Activated CD8-positive, alpha-beta T cell treated with anti-CD3 and anti-CD28 coated beads for 36 hours (primary cell): ENCODE results near the gene ATAD3C. TPM values are rescaled to one million over a fixed set of nuclear protein-coding genes. Genes with fewer than 3 reads are reported as not detected.
"Not testable (repeated sequence)": the region's sequence is repeated elsewhere in the genome, so short reads cannot be mapped to it uniquely, and the experiment has no call there.

ENCODE experiments used
- ATAC-seq: fragments of 200-7000 bp; cut with Tn5 transposase; one replicate; pipeline ENCODE4 v1.10.0; 2021; ENCODE audit warnings: mild to moderate bottlenecking, moderate library complexity
- CTCF ChIA-PET: fragments of 350-600 bp; sonication (Branson Sonifier 250); formaldehyde crosslinking; loops from one replicate; lab custom pipeline; 2021; ENCODE audit warnings: antibody characterized with exemption; lab: Charles Lee
- POLR2A ChIA-PET: fragments of 350-600 bp; sonication (Branson Sonifier 250); formaldehyde crosslinking; loops from one replicate; lab custom pipeline; 2021; ENCODE audit warnings: antibody characterized with exemption; lab: Charles Lee
- DNase-seq: peaks from one replicate; pipeline ENCODE4 v3.0.0-alpha.2; 2020
- H3K27ac Mint-ChIP-seq: one replicate; pipeline ENCODE4 v1.8.0; 2021; ENCODE audit warnings: mild to moderate bottlenecking, mixed read lengths
- H3K27me3 Mint-ChIP-seq: one replicate; pipeline ENCODE4 v1.8.0; 2021; ENCODE audit warnings: mixed read lengths
- H3K36me3 Mint-ChIP-seq: one replicate; pipeline ENCODE4 v1.8.0; 2021; ENCODE audit warnings: low read depth, mixed read lengths
- H3K4me1 Mint-ChIP-seq: one replicate; pipeline ENCODE4 v1.8.0; 2021; ENCODE audit warnings: low read depth, mixed read lengths
- H3K4me3 Mint-ChIP-seq: one replicate; pipeline ENCODE4 v1.8.0; 2021; ENCODE audit warnings: mild to moderate bottlenecking, moderate library complexity, mixed read lengths
- H3K9me3 Mint-ChIP-seq: one replicate; pipeline ENCODE4 v1.8.0; 2021; ENCODE audit warnings: mixed read lengths
- intact Hi-C: fragments of 100-400 bp; cut with micrococcal nuclease; formaldehyde crosslinking; loops from one replicate; pipeline ENCODE4 v1.10.0; 2022
- total RNA-seq, 2 experiments: library from RNA; stranded (reverse); gene quantifications; one replicate each; pipeline ENCODE4 v1.2.3, GENCODE V29; 2021
- TF ChIP-seq, protein P1 (sequence below): fragments of 200-600 bp; IDR thresholded peaks from one replicate; pipeline ENCODE4 v1.8.0; 2022; ENCODE audit warnings: antibody characterized with exemption, mild to moderate bottlenecking

Gene ATAD3C
- total RNA-seq, 2 experiments from 2014 or later, result 0.99 to 1.8 TPM

DNA sequence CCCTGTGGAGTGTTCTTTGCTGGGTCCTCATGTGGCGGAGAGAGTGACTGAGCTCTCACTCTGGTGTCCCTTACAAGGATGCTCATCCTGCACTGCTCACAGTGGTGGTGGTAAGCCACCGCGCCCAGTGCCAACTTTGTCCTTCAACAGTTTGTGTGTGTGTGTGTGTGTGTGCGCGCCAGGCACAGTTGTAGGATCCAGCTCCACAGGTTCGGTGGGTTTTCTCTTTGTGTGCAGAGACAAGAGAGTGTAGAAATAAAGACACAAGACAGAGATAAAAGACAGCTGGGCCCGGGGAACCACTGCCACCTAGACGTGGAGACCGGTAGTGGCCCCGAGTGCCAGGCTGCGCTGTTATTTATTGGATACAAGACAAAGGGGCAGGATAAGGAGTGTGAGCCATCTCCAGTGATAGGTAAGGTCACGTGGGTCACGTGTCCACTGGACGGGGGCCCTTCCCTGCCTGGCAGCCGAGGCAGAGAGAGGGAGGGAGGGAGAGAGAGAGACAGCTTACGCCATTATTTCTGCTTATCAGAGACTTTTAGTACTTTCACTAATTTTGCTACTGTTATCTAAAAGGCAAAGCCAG lies 55.4 kb downstream of the ATAD3C start:
- ChIA-PET CTCF (interaction anchor here (0.8 to 2.1 kb wide), 10 partner anchors 11 to 158 kb away, joined by 3 to 10 read pairs (median 4); partner anchors contain the start of genes AURKAIP1 and CCNL2), POLR2A (interaction anchor here (0.6 to 1.4 kb wide), 7 partner anchors 9 to 182 kb away, joined by 3 to 5 read pairs (median 3); partner anchors contain the start of gene CCNL2)
- H3K4me3 Mint-ChIP-seq, result peak overlapping the region; percentile 41
- TF ChIP-seq, protein P1, sequence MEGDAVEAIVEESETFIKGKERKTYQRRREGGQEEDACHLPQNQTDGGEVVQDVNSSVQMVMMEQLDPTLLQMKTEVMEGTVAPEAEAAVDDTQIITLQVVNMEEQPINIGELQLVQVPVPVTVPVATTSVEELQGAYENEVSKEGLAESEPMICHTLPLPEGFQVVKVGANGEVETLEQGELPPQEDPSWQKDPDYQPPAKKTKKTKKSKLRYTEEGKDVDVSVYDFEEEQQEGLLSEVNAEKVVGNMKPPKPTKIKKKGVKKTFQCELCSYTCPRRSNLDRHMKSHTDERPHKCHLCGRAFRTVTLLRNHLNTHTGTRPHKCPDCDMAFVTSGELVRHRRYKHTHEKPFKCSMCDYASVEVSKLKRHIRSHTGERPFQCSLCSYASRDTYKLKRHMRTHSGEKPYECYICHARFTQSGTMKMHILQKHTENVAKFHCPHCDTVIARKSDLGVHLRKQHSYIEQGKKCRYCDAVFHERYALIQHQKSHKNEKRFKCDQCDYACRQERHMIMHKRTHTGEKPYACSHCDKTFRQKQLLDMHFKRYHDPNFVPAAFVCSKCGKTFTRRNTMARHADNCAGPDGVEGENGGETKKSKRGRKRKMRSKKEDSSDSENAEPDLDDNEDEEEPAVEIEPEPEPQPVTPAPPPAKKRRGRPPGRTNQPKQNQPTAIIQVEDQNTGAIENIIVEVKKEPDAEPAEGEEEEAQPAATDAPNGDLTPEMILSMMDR, result peak; percentile 67
- peak; percentile 87 for ATAC-seq
- H3K4me1 Mint-ChIP-seq, H3K9me3 Mint-ChIP-seq, H3K36me3 Mint-ChIP-seq, H3K27me3 Mint-ChIP-seq, intact Hi-C loops: not testable (repeated sequence)
- DNase-seq, result peak; percentile 89
- peak overlapping the region; percentile 87 for H3K27ac Mint-ChIP-seq

DNA sequence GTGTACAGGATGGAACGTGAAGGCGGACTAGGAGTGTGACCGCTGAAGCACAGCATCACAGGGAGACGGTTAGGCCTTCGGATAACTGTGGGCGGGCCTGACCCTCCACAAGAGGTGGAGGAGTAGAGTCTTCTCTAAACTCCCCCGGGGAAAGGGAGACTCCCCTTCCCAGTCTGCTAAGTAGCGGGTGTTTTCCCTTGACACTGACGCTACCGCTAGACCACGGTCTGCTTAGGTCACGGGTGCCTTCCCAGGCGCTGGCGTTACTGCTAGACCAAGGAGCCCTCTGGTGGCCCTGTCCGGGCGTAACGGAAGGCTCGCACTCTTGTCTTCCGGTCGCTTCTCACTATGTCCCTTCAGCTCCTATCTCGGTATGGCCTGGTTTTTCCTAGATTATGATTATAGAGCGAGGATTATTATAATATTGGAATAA lies 55.9 kb downstream of the ATAD3C start:
- Mint-ChIP-seq H3K4me3 (peak overlapping the region; percentile 45), H3K27ac (peak overlapping the region; percentile 87)
- peak; percentile 64 for ATAC-seq
- H3K9me3 Mint-ChIP-seq, intact Hi-C loops, H3K4me1 Mint-ChIP-seq, H3K36me3 Mint-ChIP-seq, H3K27me3 Mint-ChIP-seq: not testable (repeated sequence)
- CTCF ChIA-PET, result interaction anchor here (0.6 to 2.1 kb wide), 8 partner anchors 28 to 488 kb away, joined by 3 to 10 read pairs (median 4); partner anchors contain the start of genes AURKAIP1 and CCNL2
- POLR2A ChIA-PET, result interaction anchor here (0.6 to 1.3 kb wide), 5 partner anchors 10 to 182 kb away, joined by 3 read pairs; partner anchors contain the start of gene CCNL2
- DNase-seq, result peak; percentile 63

DNA sequence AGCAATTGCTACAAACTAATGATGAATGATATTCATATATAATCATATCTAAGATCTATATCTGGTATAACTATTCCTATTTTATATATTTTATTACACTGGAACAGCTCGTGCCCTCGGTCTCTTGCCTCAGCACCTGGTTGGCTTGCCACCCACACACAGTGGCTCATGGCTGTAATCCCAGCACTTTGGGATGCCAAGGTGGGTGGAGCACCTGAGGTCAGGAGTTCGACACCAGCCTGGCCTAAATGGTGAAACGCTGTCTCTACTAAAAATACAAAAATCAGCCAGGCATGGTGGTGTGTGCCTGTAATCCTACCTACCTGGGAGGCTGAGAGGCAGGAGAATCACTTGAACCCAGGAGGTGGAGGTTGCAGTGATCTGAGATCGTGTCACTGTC lies 56.3 kb downstream of the ATAD3C start:
- peak overlapping the region; percentile 87 for H3K27ac Mint-ChIP-seq
- H3K27me3 Mint-ChIP-seq, ATAC-seq, intact Hi-C loops, H3K4me1 Mint-ChIP-seq, H3K36me3 Mint-ChIP-seq, H3K9me3 Mint-ChIP-seq: not testable (repeated sequence)
- peak overlapping the region; percentile 45 for H3K4me3 Mint-ChIP-seq
- POLR2A ChIA-PET, result interaction anchor here (0.7 to 1.3 kb wide), 2 partner anchors 28 to 106 kb away, joined by 3 read pairs; partner anchors contain the start of gene CCNL2
- CTCF ChIA-PET, result interaction anchor here (0.6 to 2.1 kb wide), 5 partner anchors 33 to 488 kb away, joined by 3 to 10 read pairs (median 4); partner anchors contain the start of genes AURKAIP1 and CCNL2
- peak; percentile 9 for DNase-seq

DNA sequence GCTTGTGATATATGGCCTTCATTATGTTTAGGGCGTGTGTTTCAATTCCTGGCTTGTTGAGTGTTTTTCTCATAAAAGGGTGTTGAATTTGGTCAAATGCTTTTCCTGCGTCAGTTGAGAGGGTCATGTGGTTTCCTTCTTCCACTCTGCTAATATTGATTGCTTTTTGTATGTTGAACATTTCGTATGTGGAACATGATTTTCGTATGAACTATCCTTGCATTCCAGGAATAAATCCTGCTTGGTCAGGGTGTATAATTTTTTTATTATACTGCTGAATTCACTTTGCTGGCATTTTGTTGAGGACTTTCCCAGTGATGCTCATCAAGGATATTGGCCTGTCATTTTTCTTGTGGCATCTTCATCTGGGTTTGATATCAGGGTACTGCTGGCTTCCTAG lies 57.8 kb downstream of the ATAD3C start:
- no peaks in the 10 kb centered on the region for H3K9me3 Mint-ChIP-seq
- TF ChIP-seq, protein P1, result no peak
- H3K36me3 Mint-ChIP-seq, result peaks cover 2% of the 10 kb centered on the region
- POLR2A ChIA-PET, result no interaction called here
- intact Hi-C loops, result no loop called here
- DNase-seq (no peak), ATAC-seq (no peak)
- no peak overlapping the region for H3K4me3 Mint-ChIP-seq
- peaks cover 13% of the 10 kb centered on the region for H3K4me1 Mint-ChIP-seq
- CTCF ChIA-PET, result no interaction called here
- H3K27me3 Mint-ChIP-seq, result no peaks in the 10 kb centered on the region
- no peak overlapping the region for H3K27ac Mint-ChIP-seq

DNA sequence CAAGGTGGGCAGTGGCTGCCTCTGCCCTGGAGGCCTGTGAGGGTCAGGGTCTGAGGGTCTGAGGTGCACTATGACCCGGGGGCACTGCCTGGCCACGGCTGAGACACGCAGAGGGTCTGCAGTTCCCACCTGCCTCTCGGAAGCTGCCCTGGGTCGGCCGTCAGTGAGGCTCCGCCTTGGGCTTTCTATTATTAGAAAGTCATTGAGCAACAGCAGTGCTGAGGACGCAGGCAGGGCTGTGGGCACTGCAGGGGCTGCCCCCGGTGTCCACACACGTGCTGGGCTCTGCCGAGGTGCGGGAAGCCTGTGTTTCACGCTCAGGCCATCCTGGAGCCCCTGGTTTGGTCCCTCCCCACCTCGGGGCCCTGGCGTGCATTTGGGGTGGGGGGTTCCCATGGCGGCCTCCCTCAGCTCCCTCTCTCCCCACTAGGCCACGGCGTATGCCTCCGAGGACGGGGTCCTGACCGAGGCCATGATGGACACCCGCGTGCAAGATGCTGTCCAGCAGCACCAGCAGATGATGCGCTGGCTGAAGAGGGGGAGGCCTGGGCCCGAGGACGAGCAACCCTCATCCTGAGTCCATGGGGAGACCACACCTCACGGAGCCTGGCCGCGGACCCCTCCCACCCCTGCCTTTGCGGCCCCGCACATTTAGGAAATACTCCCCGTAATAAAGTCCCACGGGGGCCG lies 59.4 kb downstream of the ATAD3C start:
- H3K36me3 Mint-ChIP-seq, H3K27me3 Mint-ChIP-seq, CTCF ChIA-PET, POLR2A ChIA-PET, H3K27ac Mint-ChIP-seq, ATAC-seq, H3K9me3 Mint-ChIP-seq, DNase-seq, H3K4me3 Mint-ChIP-seq, intact Hi-C loops: not testable (repeated sequence)
- peaks cover 16% of the 10 kb centered on the region for H3K4me1 Mint-ChIP-seq

DNA sequence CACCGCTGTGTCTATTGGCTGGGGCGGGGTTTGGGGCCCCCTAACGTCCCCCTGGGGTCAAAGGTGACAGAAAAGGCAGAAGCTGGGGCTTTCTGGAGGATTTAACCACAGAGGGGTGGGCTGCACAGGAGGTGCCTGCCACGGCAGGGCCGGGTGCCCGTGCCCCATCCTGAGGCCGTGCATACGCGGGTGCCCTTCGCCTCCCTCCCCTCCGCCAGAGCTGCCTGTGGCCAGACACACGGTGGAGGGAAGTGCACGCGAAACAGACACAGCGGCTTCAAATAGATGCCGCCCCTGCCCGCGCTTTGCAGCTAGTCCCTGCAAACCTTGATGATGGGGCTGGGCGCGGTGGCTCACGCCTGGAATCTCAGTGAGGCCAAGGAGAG lies 60.0 kb downstream of the ATAD3C start:
- POLR2A ChIA-PET, H3K36me3 Mint-ChIP-seq, H3K27ac Mint-ChIP-seq, H3K9me3 Mint-ChIP-seq, intact Hi-C loops, H3K27me3 Mint-ChIP-seq, ATAC-seq, H3K4me3 Mint-ChIP-seq, DNase-seq: not testable (repeated sequence)
- peaks cover 18% of the 10 kb centered on the region for H3K4me1 Mint-ChIP-seq
- CTCF ChIA-PET, result interaction anchor here (0.6 kb wide), 1 partner anchor 138 kb away, joined by 3 read pairs; no protein-coding TSS in a partner anchor
